HPDE6-E6E7 (cell line): Measurements from ENCODE around the gene KDM4F.
"Not testable (repeated sequence)": the region's sequence is repeated elsewhere in the genome, so short reads cannot be mapped to it uniquely, and the experiment has no call there.

Experiments used
- DNase-seq: peaks from one replicate; pipeline ENCODE4 v3.0.0; 2011; ENCODE audit warnings: missing footprints; ENCODE audit errors: extremely low spot score

Gene KDM4F

GRCh38 chr11:95049122-95049521 is at the start of gene KDM4F:
TSS of gene KDM4F (plus strand) at chr11:95049422.
- not testable (repeated sequence) for DNase-seq

- no peak for DNase-seq
Measured at GRCh38 chr11:95003716-95004115, 45.5 kb upstream of the KDM4F start.

GRCh38 chr11:95005642-95006041 is 43.6 kb upstream of the KDM4F start:
- DNase-seq: no peak

GRCh38 chr11:95011376-95011775 is 37.8 kb upstream of the KDM4F start:
- no peak for DNase-seq

- DNase-seq: no peak
Measured at GRCh38 chr11:95014184-95014821, 34.9 kb upstream of the KDM4F start.

- no peak for DNase-seq
Measured at GRCh38 chr11:95016139-95016538, 33.1 kb upstream of the KDM4F start.

- not testable (repeated sequence) for DNase-seq
Measured at GRCh38 chr11:95021468-95021867, 27.8 kb upstream of the KDM4F start.

- no peak for DNase-seq
Measured at GRCh38 chr11:95024958-95025357, 24.3 kb upstream of the KDM4F start, which contains the start of gene KDM4E. TSS of gene KDM4E (plus strand) at chr11:95025258. CDS start at chr11:95025558, 300 bp downstream.

- not testable (repeated sequence) for DNase-seq
Measured at GRCh38 chr11:95025594-95025993, 23.6 kb upstream of the KDM4F start.

GRCh38 chr11:95028357-95028756 is 20.9 kb upstream of the KDM4F start:
- no peak for DNase-seq

- DNase-seq: no peak
Measured at GRCh38 chr11:95033051-95033450, 16.2 kb upstream of the KDM4F start.

- peak; percentile 63 for DNase-seq
Measured at GRCh38 chr11:95035316-95035715, 13.9 kb upstream of the KDM4F start.

GRCh38 chr11:95037356-95038035 is 11.7 kb upstream of the KDM4F start:
- DNase-seq: not testable (repeated sequence)

GRCh38 chr11:95042239-95042638 is 7.0 kb upstream of the KDM4F start:
- no peak for DNase-seq

- DNase-seq: no peak
Measured at GRCh38 chr11:95042906-95043305, 6.3 kb upstream of the KDM4F start.

GRCh38 chr11:95044010-95044409 is 5.2 kb upstream of the KDM4F start:
- no peak for DNase-seq

GRCh38 chr11:95045812-95046211 is 3.4 kb upstream of the KDM4F start:
- no peak for DNase-seq

- DNase-seq: no peak
Measured at GRCh38 chr11:95050595-95051202, 1.5 kb downstream of the KDM4F start.

GRCh38 chr11:95054356-95054755 is 5.1 kb downstream of the KDM4F start:
- DNase-seq: no peak

- no peak for DNase-seq
Measured at GRCh38 chr11:95055283-95055897, 6.2 kb downstream of the KDM4F start.

GRCh38 chr11:95057959-95058358 is 8.7 kb downstream of the KDM4F start:
- DNase-seq: no peak

- DNase-seq: no peak
Measured at GRCh38 chr11:95058621-95059020, 9.4 kb downstream of the KDM4F start.

- DNase-seq: no peak
Measured at GRCh38 chr11:95059046-95059445, 9.8 kb downstream of the KDM4F start.
